Activated CD4-positive, alpha-beta T cell treated with anti-CD3 and anti-CD28 coated beads, Interleukin-2, Interleukin-6, amounts not matched to agents 100 ng/mL and 50 ng/mL, durations not matched to agents 16 hours and 8 hours (primary cell): ENCODE measurements around the gene COL4A2.

ENCODE experiments used
- DNase-seq: peaks from one replicate; pipeline ENCODE4 v3.0.0-alpha.2; 2020

COL4A2 gene

GRCh38 chr13:110291286-110291685, 15.8 kb upstream of the COL4A2 start:
- no peak for DNase-seq

- no peak for DNase-seq
Observed at GRCh38 chr13:110293037-110293436, 14.0 kb upstream of the COL4A2 start.

GRCh38 chr13:110293649-110294048, 13.4 kb upstream of the COL4A2 start:
- DNase-seq, result no peak

GRCh38 chr13:110294146-110294545, 12.9 kb upstream of the COL4A2 start:
- DNase-seq, result no peak

GRCh38 chr13:110294622-110295021, 12.5 kb upstream of the COL4A2 start:
- no peak for DNase-seq

GRCh38 chr13:110297011-110297410, 10.1 kb upstream of the COL4A2 start:
- no peak for DNase-seq

- DNase-seq, result no peak
Observed at GRCh38 chr13:110297766-110298504, 9.1 kb upstream of the COL4A2 start.

GRCh38 chr13:110298505-110299282, 8.4 kb upstream of the COL4A2 start:
- peak; percentile 66 for DNase-seq

- DNase-seq, result no peak
Observed at GRCh38 chr13:110299283-110299840, 7.7 kb upstream of the COL4A2 start.

GRCh38 chr13:110300090-110300815, 6.8 kb upstream of the COL4A2 start:
- DNase-seq, result no peak

GRCh38 chr13:110301083-110301482, 6.0 kb upstream of the COL4A2 start:
- no peak for DNase-seq

- DNase-seq, result no peak
Observed at GRCh38 chr13:110301606-110302553, 5.2 kb upstream of the COL4A2 start.

GRCh38 chr13:110302997-110303396, 4.1 kb upstream of the COL4A2 start:
- no peak for DNase-seq

- DNase-seq, result no peak
Observed at GRCh38 chr13:110303644-110304043, 3.4 kb upstream of the COL4A2 start.

GRCh38 chr13:110304256-110304655, 2.8 kb upstream of the COL4A2 start:
- no peak for DNase-seq

- no peak for DNase-seq
Observed at GRCh38 chr13:110305001-110305400, 2.1 kb upstream of the COL4A2 start.

- no peak for DNase-seq
Observed at GRCh38 chr13:110305544-110305943, 1.5 kb upstream of the COL4A2 start.

GRCh38 chr13:110305949-110306339, 1.1 kb upstream of the COL4A2 start:
- DNase-seq, result no peak

- no peak for DNase-seq
Observed at GRCh38 chr13:110306340-110306959, 634 bp upstream of the COL4A2 start.

- no peak for DNase-seq
Observed at GRCh38 chr13:110307767-110308655, 927 bp downstream of the COL4A2 start.
